HG03039 (cell line): ENCODE results near the gene IKBKE.

Experiments used
- ATAC-seq: cut with Tn5 transposase; IDR thresholded peaks from one replicate; pipeline ENCODE4 v1.9.1; 2021; ENCODE audit warnings: mild to moderate bottlenecking, moderate library complexity; ENCODE audit not compliant: unreplicated experiment

IKBKE gene

GRCh38 chr1:206453111-206453510, 17.2 kb upstream of the IKBKE start:
- no peak for ATAC-seq

GRCh38 chr1:206455289-206455665, 15.0 kb upstream of the IKBKE start:
- no peak for ATAC-seq

GRCh38 chr1:206455666-206456344, 14.5 kb upstream of the IKBKE start:
- ATAC-seq, result no peak

GRCh38 chr1:206456577-206457370, 13.5 kb upstream of the IKBKE start:
- ATAC-seq, result no peak

GRCh38 chr1:206457408-206458120, 12.7 kb upstream of the IKBKE start:
- ATAC-seq, result no peak

GRCh38 chr1:206459703-206460102, 10.6 kb upstream of the IKBKE start:
- no peak for ATAC-seq

GRCh38 chr1:206460836-206461426, 9.3 kb upstream of the IKBKE start:
- ATAC-seq, result no peak

GRCh38 chr1:206461602-206462455, 8.4 kb upstream of the IKBKE start:
- no peak for ATAC-seq

GRCh38 chr1:206463137-206463536, 7.1 kb upstream of the IKBKE start:
- no peak for ATAC-seq

GRCh38 chr1:206463911-206464310, 6.4 kb upstream of the IKBKE start:
- no peak for ATAC-seq

GRCh38 chr1:206464456-206464964, 5.8 kb upstream of the IKBKE start:
- no peak for ATAC-seq

- ATAC-seq, result no peak
Observed at GRCh38 chr1:206465951-206466350, 4.3 kb upstream of the IKBKE start.

- ATAC-seq, result no peak
Observed at GRCh38 chr1:206466840-206467649, 3.2 kb upstream of the IKBKE start.

GRCh38 chr1:206467915-206468314, 2.4 kb upstream of the IKBKE start:
- no peak for ATAC-seq

- ATAC-seq, result no peak
Observed at GRCh38 chr1:206468571-206468970, 1.7 kb upstream of the IKBKE start.

- no peak for ATAC-seq
Observed at GRCh38 chr1:206469411-206469932, 804 bp upstream of the IKBKE start.

- peak; percentile 3 for ATAC-seq
Observed at GRCh38 chr1:206470692-206471414, 577 bp downstream of the IKBKE start.

GRCh38 chr1:206471415-206471801, 1.1 kb downstream of the IKBKE start:
- ATAC-seq, result no peak

- ATAC-seq, result no peak
Observed at GRCh38 chr1:206472024-206472423, 1.7 kb downstream of the IKBKE start.
